ENCODE measurements around the gene GPANK1.

Gene GPANK1

DNA sequence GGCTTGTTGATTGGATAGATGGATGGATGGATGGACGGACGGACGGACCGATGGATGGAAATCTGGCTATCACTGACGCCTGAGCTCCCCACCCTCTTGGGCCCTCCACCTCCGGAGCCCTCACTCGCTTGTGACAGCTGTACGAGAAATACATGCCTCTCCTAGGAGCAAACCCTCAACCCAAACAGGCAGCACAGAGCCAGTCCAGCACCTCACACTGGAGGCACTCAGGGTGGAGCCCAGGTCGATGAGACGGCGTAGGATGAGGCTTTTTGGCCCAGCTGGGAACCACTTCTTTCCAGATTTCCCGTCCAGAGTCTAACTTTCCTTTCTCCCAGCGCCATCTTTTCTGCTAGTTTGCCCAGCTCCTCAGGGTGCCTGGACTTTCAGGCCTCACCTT lies 18.8 kb upstream of the GPANK1 start:
- CTCF ChIA-PET = interaction anchor here (0.6 to 0.7 kb wide), 2 partner anchors 9 to 11 kb away, joined by 3 read pairs; no protein-coding TSS in a partner anchor
- no peaks in the 10 kb centered on the region; the same call in 1 of the 2 replicates for H3K4me1 ChIP-seq (ENCODE audit: control insufficient read depth, insufficient read depth, low read length)
- H3K9me3 ChIP-seq (ENCODE audit: control insufficient read depth, insufficient read depth, low read depth, low read length) = no peaks in the 10 kb centered on the region
- peaks cover 0 to 31% of the 10 kb centered on the region in 2 experiments; a peak in 1 of 3 replicates for H3K36me3 ChIP-seq (ENCODE audit: control insufficient read depth in 2 of 2, insufficient read depth in 1 of 2, low read length in 2 of 2)
- POLR2A ChIA-PET = interaction anchor here (1.3 to 2.0 kb wide), 4 partner anchors 10 to 144 kb away, joined by 3 to 10 read pairs (median 5); partner anchors contain the start of genes ABHD16A, HSPA1B and LSM2
- TF ChIP-seq, protein P1, sequence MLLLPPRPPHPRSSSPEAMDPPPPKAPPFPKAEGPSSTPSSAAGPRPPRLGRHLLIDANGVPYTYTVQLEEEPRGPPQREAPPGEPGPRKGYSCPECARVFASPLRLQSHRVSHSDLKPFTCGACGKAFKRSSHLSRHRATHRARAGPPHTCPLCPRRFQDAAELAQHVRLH (tag by site-specific recombination; IDR thresholded peaks at IDR 0.05) = no peak
- TF ChIP-seq KLF16 (tag by site-specific recombination; IDR thresholded peaks at IDR 0.05) (no peak), REPIN1 (tag by site-specific recombination; IDR thresholded peaks at IDR 0.05; ENCODE audit: low read depth) (no peak), HOXC10 (CRISPR knock-in tag; IDR thresholded peaks at IDR 0.05) (no peak), KLF1 (tag by site-specific recombination; IDR thresholded peaks at IDR 0.05) (no peak), ZNF16 (tag by site-specific recombination; IDR thresholded peaks at IDR 0.05; ENCODE audit: low read depth) (no peak), ZNF184 (tag by site-specific recombination; IDR thresholded peaks at IDR 0.05) (no peak), ZNF121 (tag by site-specific recombination; IDR thresholded peaks at IDR 0.05) (no peak), GFI1B (tag by site-specific recombination; IDR thresholded peaks at IDR 0.05) (no peak), SP2 (tag by site-specific recombination; IDR thresholded peaks at IDR 0.05) (no peak), ZNF394 (tag by site-specific recombination; IDR thresholded peaks at IDR 0.05; ENCODE audit: borderline replicate concordance) (no peak), HOXA7 (CRISPR knock-in tag; IDR thresholded peaks at IDR 0.05; ENCODE audit: borderline replicate concordance) (no peak), ZNF239 (tag by site-specific recombination; IDR thresholded peaks at IDR 0.05) (no peak)
- TF ChIP-seq, protein P2, sequence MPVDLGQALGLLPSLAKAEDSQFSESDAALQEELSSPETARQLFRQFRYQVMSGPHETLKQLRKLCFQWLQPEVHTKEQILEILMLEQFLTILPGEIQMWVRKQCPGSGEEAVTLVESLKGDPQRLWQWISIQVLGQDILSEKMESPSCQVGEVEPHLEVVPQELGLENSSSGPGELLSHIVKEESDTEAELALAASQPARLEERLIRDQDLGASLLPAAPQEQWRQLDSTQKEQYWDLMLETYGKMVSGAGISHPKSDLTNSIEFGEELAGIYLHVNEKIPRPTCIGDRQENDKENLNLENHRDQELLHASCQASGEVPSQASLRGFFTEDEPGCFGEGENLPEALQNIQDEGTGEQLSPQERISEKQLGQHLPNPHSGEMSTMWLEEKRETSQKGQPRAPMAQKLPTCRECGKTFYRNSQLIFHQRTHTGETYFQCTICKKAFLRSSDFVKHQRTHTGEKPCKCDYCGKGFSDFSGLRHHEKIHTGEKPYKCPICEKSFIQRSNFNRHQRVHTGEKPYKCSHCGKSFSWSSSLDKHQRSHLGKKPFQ (tag by site-specific recombination; IDR thresholded peaks at IDR 0.05) = no peak
- TF ChIP-seq, protein P3, sequence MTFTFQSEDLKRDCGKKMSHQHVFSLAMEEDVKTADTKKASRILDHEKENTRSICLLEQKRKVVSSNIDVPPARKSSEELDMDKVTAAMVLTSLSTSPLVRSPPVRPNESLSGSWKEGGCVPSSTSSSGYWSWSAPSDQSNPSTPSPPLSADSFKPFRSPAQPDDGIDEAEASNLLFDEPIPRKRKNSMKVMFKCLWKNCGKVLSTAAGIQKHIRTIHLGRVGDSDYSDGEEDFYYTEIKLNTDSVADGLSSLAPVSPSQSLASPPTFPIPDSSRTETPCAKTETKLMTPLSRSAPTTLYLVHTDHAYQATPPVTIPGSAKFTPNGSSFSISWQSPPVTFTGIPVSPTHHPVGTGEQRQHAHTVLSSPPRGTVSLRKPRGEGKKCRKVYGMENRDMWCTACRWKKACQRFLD (tag by site-specific recombination; IDR thresholded peaks at IDR 0.05) = no peak
- TF ChIP-seq, protein P4, sequence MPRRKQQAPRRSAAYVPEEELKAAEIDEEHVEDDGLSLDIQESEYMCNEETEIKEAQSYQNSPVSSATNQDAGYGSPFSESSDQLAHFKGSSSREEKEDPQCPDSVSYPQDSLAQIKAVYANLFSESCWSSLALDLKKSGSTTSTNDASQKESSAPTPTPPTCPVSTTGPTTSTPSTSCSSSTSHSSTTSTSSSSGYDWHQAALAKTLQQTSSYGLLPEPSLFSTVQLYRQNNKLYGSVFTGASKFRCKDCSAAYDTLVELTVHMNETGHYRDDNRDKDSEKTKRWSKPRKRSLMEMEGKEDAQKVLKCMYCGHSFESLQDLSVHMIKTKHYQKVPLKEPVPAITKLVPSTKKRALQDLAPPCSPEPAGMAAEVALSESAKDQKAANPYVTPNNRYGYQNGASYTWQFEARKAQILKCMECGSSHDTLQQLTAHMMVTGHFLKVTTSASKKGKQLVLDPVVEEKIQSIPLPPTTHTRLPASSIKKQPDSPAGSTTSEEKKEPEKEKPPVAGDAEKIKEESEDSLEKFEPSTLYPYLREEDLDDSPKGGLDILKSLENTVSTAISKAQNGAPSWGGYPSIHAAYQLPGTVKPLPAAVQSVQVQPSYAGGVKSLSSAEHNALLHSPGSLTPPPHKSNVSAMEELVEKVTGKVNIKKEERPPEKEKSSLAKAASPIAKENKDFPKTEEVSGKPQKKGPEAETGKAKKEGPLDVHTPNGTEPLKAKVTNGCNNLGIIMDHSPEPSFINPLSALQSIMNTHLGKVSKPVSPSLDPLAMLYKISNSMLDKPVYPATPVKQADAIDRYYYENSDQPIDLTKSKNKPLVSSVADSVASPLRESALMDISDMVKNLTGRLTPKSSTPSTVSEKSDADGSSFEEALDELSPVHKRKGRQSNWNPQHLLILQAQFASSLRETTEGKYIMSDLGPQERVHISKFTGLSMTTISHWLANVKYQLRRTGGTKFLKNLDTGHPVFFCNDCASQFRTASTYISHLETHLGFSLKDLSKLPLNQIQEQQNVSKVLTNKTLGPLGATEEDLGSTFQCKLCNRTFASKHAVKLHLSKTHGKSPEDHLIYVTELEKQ (tag by site-specific recombination; IDR thresholded peaks at IDR 0.05; ENCODE audit: borderline replicate concordance) = no peak
- TF ChIP-seq, protein P5, sequence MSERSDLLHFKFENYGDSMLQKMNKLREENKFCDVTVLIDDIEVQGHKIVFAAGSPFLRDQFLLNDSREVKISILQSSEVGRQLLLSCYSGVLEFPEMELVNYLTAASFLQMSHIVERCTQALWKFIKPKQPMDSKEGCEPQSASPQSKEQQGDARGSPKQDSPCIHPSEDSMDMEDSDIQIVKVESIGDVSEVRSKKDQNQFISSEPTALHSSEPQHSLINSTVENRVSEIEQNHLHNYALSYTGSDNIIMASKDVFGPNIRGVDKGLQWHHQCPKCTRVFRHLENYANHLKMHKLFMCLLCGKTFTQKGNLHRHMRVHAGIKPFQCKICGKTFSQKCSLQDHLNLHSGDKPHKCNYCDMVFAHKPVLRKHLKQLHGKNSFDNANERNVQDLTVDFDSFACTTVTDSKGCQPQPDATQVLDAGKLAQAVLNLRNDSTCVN (tag by site-specific recombination; optimal IDR thresholded peaks at IDR 0.05) = no peak
- TF ChIP-seq, protein P6, sequence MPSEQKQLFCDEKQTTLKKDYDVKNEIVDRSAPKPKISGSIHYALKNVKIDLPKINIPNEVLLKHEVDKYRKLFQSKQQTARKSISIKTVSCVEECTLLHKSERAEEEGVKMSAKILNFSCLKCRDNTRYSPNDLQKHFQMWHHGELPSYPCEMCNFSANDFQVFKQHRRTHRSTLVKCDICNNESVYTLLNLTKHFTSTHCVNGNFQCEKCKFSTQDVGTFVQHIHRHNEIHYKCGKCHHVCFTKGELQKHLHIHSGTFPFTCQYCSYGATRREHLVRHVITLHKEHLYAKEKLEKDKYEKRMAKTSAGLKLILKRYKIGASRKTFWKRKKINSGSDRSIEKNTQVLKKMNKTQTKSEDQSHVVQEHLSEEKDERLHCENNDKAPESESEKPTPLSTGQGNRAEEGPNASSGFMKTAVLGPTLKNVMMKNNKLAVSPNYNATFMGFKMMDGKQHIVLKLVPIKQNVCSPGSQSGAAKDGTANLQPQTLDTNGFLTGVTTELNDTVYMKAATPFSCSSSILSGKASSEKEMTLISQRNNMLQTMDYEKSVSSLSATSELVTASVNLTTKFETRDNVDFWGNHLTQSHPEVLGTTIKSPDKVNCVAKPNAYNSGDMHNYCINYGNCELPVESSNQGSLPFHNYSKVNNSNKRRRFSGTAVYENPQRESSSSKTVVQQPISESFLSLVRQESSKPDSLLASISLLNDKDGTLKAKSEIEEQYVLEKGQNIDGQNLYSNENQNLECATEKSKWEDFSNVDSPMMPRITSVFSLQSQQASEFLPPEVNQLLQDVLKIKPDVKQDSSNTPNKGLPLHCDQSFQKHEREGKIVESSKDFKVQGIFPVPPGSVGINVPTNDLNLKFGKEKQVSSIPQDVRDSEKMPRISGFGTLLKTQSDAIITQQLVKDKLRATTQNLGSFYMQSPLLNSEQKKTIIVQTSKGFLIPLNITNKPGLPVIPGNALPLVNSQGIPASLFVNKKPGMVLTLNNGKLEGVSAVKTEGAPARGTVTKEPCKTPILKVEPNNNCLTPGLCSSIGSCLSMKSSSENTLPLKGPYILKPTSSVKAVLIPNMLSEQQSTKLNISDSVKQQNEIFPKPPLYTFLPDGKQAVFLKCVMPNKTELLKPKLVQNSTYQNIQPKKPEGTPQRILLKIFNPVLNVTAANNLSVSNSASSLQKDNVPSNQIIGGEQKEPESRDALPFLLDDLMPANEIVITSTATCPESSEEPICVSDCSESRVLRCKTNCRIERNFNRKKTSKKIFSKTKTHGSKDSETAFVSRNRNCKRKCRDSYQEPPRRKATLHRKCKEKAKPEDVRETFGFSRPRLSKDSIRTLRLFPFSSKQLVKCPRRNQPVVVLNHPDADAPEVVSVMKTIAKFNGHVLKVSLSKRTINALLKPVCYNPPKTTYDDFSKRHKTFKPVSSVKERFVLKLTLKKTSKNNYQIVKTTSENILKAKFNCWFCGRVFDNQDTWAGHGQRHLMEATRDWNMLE (tag by site-specific recombination; conservative IDR thresholded peaks at IDR 0.05; ENCODE audit: low read depth) = no peak
- H3K4me3 ChIP-seq (ENCODE audit: low read depth, low read length) = no peak overlapping the region
- no peak overlapping the region for H3K27ac ChIP-seq (ENCODE audit: extremely low read depth, low read depth, low read length)

Data from HEK293 (cell line).